ENCODE measurements around the gene CCDC142.

DNA sequence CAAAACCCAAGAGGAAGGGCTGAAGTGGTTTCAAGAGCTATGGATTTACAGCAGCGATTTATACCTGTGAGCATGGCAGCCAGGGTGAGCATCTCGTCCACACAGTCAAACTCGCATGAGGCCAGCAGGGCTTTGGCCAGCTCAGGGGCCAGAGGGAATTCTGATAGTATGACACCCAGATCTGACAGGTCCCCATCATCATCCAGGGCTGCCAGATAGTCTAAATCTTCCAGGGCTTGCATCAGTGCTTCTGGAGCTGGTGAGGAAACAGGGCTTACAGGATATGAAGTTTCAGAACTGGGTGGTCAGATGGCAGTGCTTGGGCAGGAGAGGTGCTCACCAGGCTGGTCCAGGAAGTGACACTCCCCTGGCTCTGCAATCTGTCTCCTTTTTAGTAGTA lies 39.7 kb upstream of the CCDC142 start:
- TF ChIP-seq, protein P1, sequence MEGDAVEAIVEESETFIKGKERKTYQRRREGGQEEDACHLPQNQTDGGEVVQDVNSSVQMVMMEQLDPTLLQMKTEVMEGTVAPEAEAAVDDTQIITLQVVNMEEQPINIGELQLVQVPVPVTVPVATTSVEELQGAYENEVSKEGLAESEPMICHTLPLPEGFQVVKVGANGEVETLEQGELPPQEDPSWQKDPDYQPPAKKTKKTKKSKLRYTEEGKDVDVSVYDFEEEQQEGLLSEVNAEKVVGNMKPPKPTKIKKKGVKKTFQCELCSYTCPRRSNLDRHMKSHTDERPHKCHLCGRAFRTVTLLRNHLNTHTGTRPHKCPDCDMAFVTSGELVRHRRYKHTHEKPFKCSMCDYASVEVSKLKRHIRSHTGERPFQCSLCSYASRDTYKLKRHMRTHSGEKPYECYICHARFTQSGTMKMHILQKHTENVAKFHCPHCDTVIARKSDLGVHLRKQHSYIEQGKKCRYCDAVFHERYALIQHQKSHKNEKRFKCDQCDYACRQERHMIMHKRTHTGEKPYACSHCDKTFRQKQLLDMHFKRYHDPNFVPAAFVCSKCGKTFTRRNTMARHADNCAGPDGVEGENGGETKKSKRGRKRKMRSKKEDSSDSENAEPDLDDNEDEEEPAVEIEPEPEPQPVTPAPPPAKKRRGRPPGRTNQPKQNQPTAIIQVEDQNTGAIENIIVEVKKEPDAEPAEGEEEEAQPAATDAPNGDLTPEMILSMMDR (conservative IDR thresholded peaks at IDR 0.05; ENCODE audit: low read depth, low read length) = no peak
- no peak for TF ChIP-seq EZH2 (IDR thresholded peaks at IDR 0.05; ENCODE audit: borderline replicate concordance, low read depth, low read length, poor library complexity, severe bottlenecking)
